Fibroblast of mammary gland (primary cell): ENCODE results near the gene ZNF433.
"Not testable (repeated sequence)": the region's sequence is repeated elsewhere in the genome, so short reads cannot be mapped to it uniquely, and the experiment has no call there.

Source experiments
- DNase-seq: peaks from one replicate; pipeline ENCODE4 v3.0.0-alpha.2; 2010; ENCODE audit warnings: low read depth
- H3K4me3 ChIP-seq: 2 replicates; pipeline ENCODE4 v1.5.1; 2011; ENCODE audit warnings: low read depth, mild to moderate bottlenecking, low read length, moderate library complexity; ENCODE audit not compliant: control insufficient read depth
- CTCF ChIP-seq: conservative IDR thresholded peaks from 2 replicates; pipeline ENCODE4 v1.5.1; 2011; ENCODE audit warnings: low read depth, low read length, inconsistent platforms; ENCODE audit not compliant: control insufficient read depth, insufficient read depth

ZNF433 gene

GRCh38 chr19:12035220-12036172, at the start of gene ZNF433:
Gene ZNF433 (minus strand): TSS chr19:12035679. CDS start chr19:12035539, 140 bp downstream.
- peak; percentile 75 for DNase-seq
- TF ChIP-seq CTCF, result no peak
- peak within 1 kb of the TSS; percentile 81 for H3K4me3 ChIP-seq

GRCh38 chr19:12083336-12083735, 47.9 kb upstream of the ZNF433 start:
- not testable (repeated sequence) for H3K4me3 ChIP-seq, DNase-seq

GRCh38 chr19:12077375-12077774, 41.9 kb upstream of the ZNF433 start:
- H3K4me3 ChIP-seq, result no peak overlapping the region
- DNase-seq, result no peak
- TF ChIP-seq CTCF, result no peak

GRCh38 chr19:12076331-12076730, 40.9 kb upstream of the ZNF433 start:
- not testable (repeated sequence) for H3K4me3 ChIP-seq, DNase-seq

GRCh38 chr19:12075538-12076139, 40.2 kb upstream of the ZNF433 start:
- H3K4me3 ChIP-seq, result no peak overlapping the region
- no peak for TF ChIP-seq CTCF

GRCh38 chr19:12064590-12065538, 29.4 kb upstream of the ZNF433 start, which contains the start of gene ZNF844:
Gene ZNF844 (plus strand): TSS chr19:12064731. CDS start chr19:12064874, 143 bp downstream.
- peak; percentile 83 for DNase-seq
- H3K4me3 ChIP-seq, result peak within 1 kb of the TSS; percentile 91
- no peak for TF ChIP-seq CTCF

More at GRCh38 chr19:12075538-12076139, 40.2 kb upstream of the ZNF433 start:
- DNase-seq, result no peak

- no peak overlapping the region for H3K4me3 ChIP-seq
- TF ChIP-seq CTCF, result no peak
- no peak for DNase-seq
Observed at GRCh38 chr19:12055784-12056183, 20.3 kb upstream of the ZNF433 start.
